ENCODE measurements around the gene UROD.

- no peak for TF ChIP-seq CTCF (conservative IDR thresholded peaks at IDR 0.05 in 1 of 2, IDR thresholded peaks at IDR 0.05 in 1 of 2; ENCODE audit: extremely low read depth in 1 of 2, insufficient read depth in 1 of 2, low read depth in 1 of 2, low read length in 2 of 2)
- TF ChIP-seq EZH2 (IDR thresholded peaks at IDR 0.05; ENCODE audit: borderline replicate concordance, low read length): no peak
These were observed 11.6 kb downstream of the UROD start for GRCh38 chr1:45023663-45024062.
